Measurements from ENCODE around the gene MRPS27. TPM values are rescaled to one million over a fixed set of nuclear protein-coding genes. Genes with fewer than 3 reads are reported as not detected.

The MRPS27 gene
- total RNA-seq, 1 donor from 2014 or later, result 57.7 TPM

DNA sequence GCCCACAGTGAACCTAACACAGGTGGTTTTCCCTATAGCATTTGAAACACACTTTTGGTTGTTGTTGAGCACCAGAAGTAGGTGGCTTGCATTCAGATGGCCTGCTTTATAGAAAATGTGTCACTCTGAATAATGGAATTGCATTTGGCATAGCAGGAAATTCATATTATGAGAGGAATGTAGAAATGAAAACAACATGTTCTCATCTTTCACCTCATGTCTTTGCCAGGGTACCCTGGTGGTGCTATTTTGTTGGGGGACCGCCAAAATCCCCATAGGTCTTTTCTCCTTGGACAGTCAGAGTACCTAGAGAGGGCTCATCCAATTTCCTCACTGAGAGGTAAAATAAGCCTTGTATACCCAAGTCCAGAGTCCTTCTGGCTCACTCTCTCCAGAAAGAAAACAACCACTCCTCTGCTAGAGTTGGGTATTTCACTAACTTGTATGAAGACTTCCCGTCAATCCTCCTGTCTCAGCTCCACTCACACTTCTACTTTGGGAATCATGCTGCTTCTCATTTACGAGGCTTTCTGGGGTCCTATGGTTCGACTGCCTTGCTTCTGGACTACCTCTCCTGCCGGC, 67.4 kb downstream of the MRPS27 start:
- DNase-seq (ENCODE audit: extremely low spot score, unreplicated experiment), result no peak
- H3K27me3 Mint-ChIP-seq (ENCODE audit: unreplicated experiment), result no peaks in the 10 kb centered on the region
- no peaks in the 10 kb centered on the region for H3K9me3 Mint-ChIP-seq (ENCODE audit: unreplicated experiment)
- TF ChIP-seq, protein P1, sequence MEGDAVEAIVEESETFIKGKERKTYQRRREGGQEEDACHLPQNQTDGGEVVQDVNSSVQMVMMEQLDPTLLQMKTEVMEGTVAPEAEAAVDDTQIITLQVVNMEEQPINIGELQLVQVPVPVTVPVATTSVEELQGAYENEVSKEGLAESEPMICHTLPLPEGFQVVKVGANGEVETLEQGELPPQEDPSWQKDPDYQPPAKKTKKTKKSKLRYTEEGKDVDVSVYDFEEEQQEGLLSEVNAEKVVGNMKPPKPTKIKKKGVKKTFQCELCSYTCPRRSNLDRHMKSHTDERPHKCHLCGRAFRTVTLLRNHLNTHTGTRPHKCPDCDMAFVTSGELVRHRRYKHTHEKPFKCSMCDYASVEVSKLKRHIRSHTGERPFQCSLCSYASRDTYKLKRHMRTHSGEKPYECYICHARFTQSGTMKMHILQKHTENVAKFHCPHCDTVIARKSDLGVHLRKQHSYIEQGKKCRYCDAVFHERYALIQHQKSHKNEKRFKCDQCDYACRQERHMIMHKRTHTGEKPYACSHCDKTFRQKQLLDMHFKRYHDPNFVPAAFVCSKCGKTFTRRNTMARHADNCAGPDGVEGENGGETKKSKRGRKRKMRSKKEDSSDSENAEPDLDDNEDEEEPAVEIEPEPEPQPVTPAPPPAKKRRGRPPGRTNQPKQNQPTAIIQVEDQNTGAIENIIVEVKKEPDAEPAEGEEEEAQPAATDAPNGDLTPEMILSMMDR (IDR thresholded peaks at IDR 0.05), result peak; percentile 10
- H3K4me1 Mint-ChIP-seq (ENCODE audit: unreplicated experiment), result peaks cover 84% of the 10 kb centered on the region
- peak overlapping the region; percentile 93 for H3K27ac Mint-ChIP-seq (ENCODE audit: unreplicated experiment)
- peak overlapping the region; percentile 34 for H3K4me3 Mint-ChIP-seq (ENCODE audit: unreplicated experiment)
- peaks cover 5% of the 10 kb centered on the region for H3K36me3 Mint-ChIP-seq (ENCODE audit: unreplicated experiment)

DNA sequence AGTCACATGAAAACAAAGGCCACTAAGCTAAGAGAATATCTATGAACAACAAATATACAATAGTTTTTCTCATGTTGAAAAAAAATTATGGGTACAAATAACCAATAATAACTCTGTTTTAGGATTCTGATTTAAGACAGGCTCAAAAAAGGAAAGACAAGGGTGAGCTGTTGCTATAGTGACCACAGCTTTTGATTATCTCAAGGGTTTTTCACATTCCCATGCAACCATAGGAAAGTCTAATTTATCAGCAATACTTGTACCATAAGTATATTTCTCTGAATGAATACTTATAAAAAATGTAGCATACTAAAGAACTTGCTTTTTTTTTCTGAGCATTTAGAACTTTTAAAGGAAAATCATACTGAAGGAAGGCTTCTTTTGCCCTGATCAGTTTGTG, 68.0 kb downstream of the MRPS27 start:
- peaks cover 5% of the 10 kb centered on the region for H3K36me3 Mint-ChIP-seq (ENCODE audit: unreplicated experiment)
- peaks cover 87% of the 10 kb centered on the region for H3K4me1 Mint-ChIP-seq (ENCODE audit: unreplicated experiment)
- TF ChIP-seq, protein P1 (IDR thresholded peaks at IDR 0.05), result no peak
- H3K27me3 Mint-ChIP-seq (ENCODE audit: unreplicated experiment), result no peaks in the 10 kb centered on the region
- peak overlapping the region; percentile 93 for H3K27ac Mint-ChIP-seq (ENCODE audit: unreplicated experiment)
- H3K4me3 Mint-ChIP-seq (ENCODE audit: unreplicated experiment), result no peak overlapping the region
- H3K9me3 Mint-ChIP-seq (ENCODE audit: unreplicated experiment), result no peaks in the 10 kb centered on the region
- DNase-seq (ENCODE audit: extremely low spot score, unreplicated experiment), result no peak

DNA sequence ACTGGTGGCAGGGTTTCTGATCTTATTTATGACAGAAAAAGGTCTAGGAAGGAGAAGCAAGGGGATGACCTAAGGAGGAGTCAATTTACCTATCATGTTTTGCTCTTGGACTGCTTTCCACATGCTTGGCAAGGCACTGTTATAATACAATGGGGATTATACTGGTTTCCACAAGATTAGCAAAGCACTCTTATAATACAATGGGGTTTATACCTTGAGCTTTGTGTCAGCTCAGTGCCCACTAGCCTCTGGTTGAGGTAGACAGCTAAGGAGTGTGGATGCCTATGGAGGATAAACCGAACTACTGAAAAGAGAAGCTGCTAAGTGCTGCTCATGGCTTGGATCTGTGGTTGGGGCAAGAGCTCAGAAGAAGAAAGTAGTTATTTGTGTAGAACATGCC, 68.7 kb downstream of the MRPS27 start:
- peaks cover 88% of the 10 kb centered on the region for H3K4me1 Mint-ChIP-seq (ENCODE audit: unreplicated experiment)
- H3K27me3 Mint-ChIP-seq (ENCODE audit: unreplicated experiment), result no peaks in the 10 kb centered on the region
- H3K9me3 Mint-ChIP-seq (ENCODE audit: unreplicated experiment), result no peaks in the 10 kb centered on the region
- TF ChIP-seq, protein P1 (IDR thresholded peaks at IDR 0.05), result no peak
- peak overlapping the region; percentile 93 for H3K27ac Mint-ChIP-seq (ENCODE audit: unreplicated experiment)
- peaks cover 5% of the 10 kb centered on the region for H3K36me3 Mint-ChIP-seq (ENCODE audit: unreplicated experiment)
- H3K4me3 Mint-ChIP-seq (ENCODE audit: unreplicated experiment), result no peak overlapping the region
- no peak for DNase-seq (ENCODE audit: extremely low spot score, unreplicated experiment)

DNA sequence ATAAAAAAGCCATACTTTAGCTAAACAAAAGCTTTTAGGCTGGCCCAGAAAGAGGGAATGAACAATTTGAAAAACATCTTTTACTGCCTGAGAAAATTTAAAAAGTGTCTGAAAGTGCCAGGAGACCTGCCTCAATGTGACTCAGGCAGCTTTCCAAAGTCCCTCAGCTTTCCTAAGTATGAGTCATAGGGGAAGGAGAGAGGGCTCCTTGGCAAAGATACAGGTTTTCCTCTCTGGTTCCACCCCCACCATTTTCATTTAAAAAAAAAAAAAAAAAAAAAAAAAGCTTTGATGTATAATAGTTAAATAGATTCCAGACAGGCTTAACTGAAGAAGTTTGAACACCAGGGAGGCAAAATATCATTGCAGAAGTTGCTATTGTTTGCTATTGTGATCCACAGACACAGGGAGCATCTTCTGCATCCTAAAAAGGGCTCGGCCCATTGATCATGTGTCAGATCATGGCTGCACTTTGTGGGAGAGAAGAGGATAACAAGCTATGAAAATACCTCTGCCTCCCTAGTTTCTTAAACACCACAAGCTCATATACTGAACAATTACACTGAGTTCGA, 71.5 kb downstream of the MRPS27 start:
- H3K4me1 Mint-ChIP-seq (ENCODE audit: unreplicated experiment), result peaks cover 89% of the 10 kb centered on the region

DNA sequence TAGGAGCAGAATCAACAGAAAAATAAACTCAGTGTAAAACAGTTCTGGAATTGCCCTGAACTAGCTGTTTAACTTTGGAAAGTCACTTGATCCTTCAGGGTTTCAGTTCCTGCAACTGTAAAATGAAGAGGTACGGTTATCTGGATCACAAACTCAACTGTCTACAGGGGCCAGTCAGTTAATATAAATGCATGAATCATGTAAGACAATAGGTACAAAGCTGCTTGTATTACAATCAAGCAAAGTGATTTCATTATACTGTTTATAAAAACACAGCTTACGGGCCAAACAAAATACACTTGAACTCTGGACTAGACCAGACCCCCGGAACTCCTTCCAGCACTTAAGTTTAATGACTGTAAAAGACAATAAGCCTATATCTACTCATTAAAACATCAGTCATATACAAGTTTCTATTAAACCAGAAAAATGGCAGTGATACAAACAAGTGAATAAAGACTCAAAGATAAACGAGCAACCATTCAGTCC, 73.0 kb downstream of the MRPS27 start:
- H3K4me1 Mint-ChIP-seq (ENCODE audit: unreplicated experiment), result peaks cover 78% of the 10 kb centered on the region
- H3K27ac Mint-ChIP-seq (ENCODE audit: unreplicated experiment), result peak overlapping the region; percentile 86

More for the DNA sequence above, 71.5 kb downstream of the MRPS27 start:
- H3K27me3 Mint-ChIP-seq (ENCODE audit: unreplicated experiment), result no peaks in the 10 kb centered on the region
- H3K27ac Mint-ChIP-seq (ENCODE audit: unreplicated experiment), result peak overlapping the region; percentile 86
- no peak for DNase-seq (ENCODE audit: extremely low spot score, unreplicated experiment)
- peak overlapping the region; percentile 44 for H3K4me3 Mint-ChIP-seq (ENCODE audit: unreplicated experiment)
- H3K9me3 Mint-ChIP-seq (ENCODE audit: unreplicated experiment), result no peaks in the 10 kb centered on the region
- peaks cover 5% of the 10 kb centered on the region for H3K36me3 Mint-ChIP-seq (ENCODE audit: unreplicated experiment)
- TF ChIP-seq, protein P1 (IDR thresholded peaks at IDR 0.05), result no peak

More for the DNA sequence above, 73.0 kb downstream of the MRPS27 start:
- TF ChIP-seq, protein P1 (IDR thresholded peaks at IDR 0.05), result no peak
- DNase-seq (ENCODE audit: extremely low spot score, unreplicated experiment), result no peak
- Mint-ChIP-seq H3K4me3 (ENCODE audit: unreplicated experiment) (peak overlapping the region; percentile 20), H3K27me3 (ENCODE audit: unreplicated experiment) (no peaks in the 10 kb centered on the region), H3K9me3 (ENCODE audit: unreplicated experiment) (no peaks in the 10 kb centered on the region), H3K36me3 (ENCODE audit: unreplicated experiment) (peaks cover 5% of the 10 kb centered on the region)

All from osteocyte (in vitro differentiated cells).